OCI-LY7 (cell line): ENCODE data around the gene DHRS12. TPM values are rescaled to one million over a fixed set of nuclear protein-coding genes. Genes with fewer than 3 reads are reported as not detected.

ENCODE experiments used
- BruUV-seq: library from RNA; stranded (reverse); fragments of 400-500 nt; replicated peaks from 2 replicates; lab custom pipeline; 2021; lab: Mats Ljungman, UMichigan
- CTCF ChIA-PET: fragments of 300-600 bp; sonication (Branson Sonifier 250); formaldehyde crosslinking; loops from one replicate; lab custom pipeline; 2022; ENCODE audit warnings: antibody characterized with exemption; ENCODE audit not compliant: unreplicated experiment; lab: Charles Lee
- POLR2A ChIA-PET: fragments of 300-600 bp; sonication (Branson Sonifier 250); formaldehyde crosslinking; loops from one replicate; lab custom pipeline; 2022; ENCODE audit warnings: antibody characterized with exemption; lab: Charles Lee
- DNase-seq: peaks from one replicate; pipeline ENCODE4 v3.0.0-alpha.2; 2015; ENCODE audit warnings: low spot score
- H2AFZ ChIP-seq: fragments of 200-600 bp; sonication (generic), shearing (Covaris generic); 2 replicates; pipeline ENCODE4 v1.6.1; 2014; ENCODE audit warnings: mild to moderate bottlenecking, antibody characterized with exemption, low read length, moderate library complexity
- H3K27ac ChIP-seq: fragments of 200-600 bp; sonication (generic); 2 replicates; pipeline ENCODE4 v1.5.1; 2014; ENCODE audit warnings: mixed run types, low read depth, mild to moderate bottlenecking, moderate library complexity, low read length, inconsistent platforms; ENCODE audit not compliant: poor library complexity, severe bottlenecking
- H3K36me3 ChIP-seq: fragments of 200-600 bp; sonication (generic); 2 replicates; pipeline ENCODE4 v1.6.1; 2014; ENCODE audit warnings: mild to moderate bottlenecking, antibody characterized with exemption, low read length, moderate library complexity, mixed read lengths; ENCODE audit not compliant: insufficient read depth
- H3K4me1 ChIP-seq: fragments of 200-600 bp; sonication (generic); 2 replicates; pipeline ENCODE4 v1.5.1; 2014; ENCODE audit warnings: mild to moderate bottlenecking, low read length; ENCODE audit not compliant: insufficient read depth, poor library complexity, severe bottlenecking
- H3K4me2 ChIP-seq: fragments of 200-600 bp; sonication (generic); 2 replicates; pipeline ENCODE4 v1.6.1; 2014; ENCODE audit warnings: mild to moderate bottlenecking, low read length
- H3K4me3 ChIP-seq: fragments of 200-600 bp; sonication (generic); 2 replicates; pipeline ENCODE4 v1.5.1; 2014; ENCODE audit warnings: mild to moderate bottlenecking, low read depth, low read length; ENCODE audit not compliant: poor library complexity, severe bottlenecking
- H3K79me2 ChIP-seq: fragments of 200-600 bp; sonication (generic); 2 replicates; pipeline ENCODE4 v1.6.1; 2016; ENCODE audit warnings: low read depth, mild to moderate bottlenecking, low read length, moderate library complexity, mixed read lengths; ENCODE audit not compliant: insufficient read depth
- H3K9me2 ChIP-seq: fragments of 200-600 bp; sonication (generic); 2 replicates; pipeline ENCODE4 v1.6.1; 2016; ENCODE audit warnings: mild to moderate bottlenecking, low read length, mixed read lengths; ENCODE audit not compliant: insufficient read depth
- H3K9me3 ChIP-seq: fragments of 200-600 bp; sonication (generic); 2 replicates; pipeline ENCODE4 v1.6.1; 2014; ENCODE audit warnings: mild to moderate bottlenecking, mixed run types, low read length, mixed read lengths
- H4K20me1 ChIP-seq: fragments of 200-600 bp; sonication (generic); 2 replicates; pipeline ENCODE4 v1.6.1; 2014; ENCODE audit warnings: mild to moderate bottlenecking, antibody characterized with exemption, low read length, moderate library complexity, mixed read lengths; ENCODE audit not compliant: insufficient read depth
- CTCF ChIP-seq: fragments of 200-600 bp; sonication (generic); conservative IDR thresholded peaks from 2 replicates; pipeline ENCODE4 v1.5.1; 2014; ENCODE audit warnings: mild to moderate bottlenecking, antibody characterized with exemption, low read length, moderate library complexity, mixed read lengths
- EZH2phosphoT487 ChIP-seq: fragments of 200-600 bp; sonication (generic); IDR thresholded peaks from 2 replicates; pipeline ENCODE4 v1.6.1; 2018; ENCODE audit warnings: low read depth, borderline replicate concordance, mild to moderate bottlenecking, mixed run types, antibody characterized with exemption, low read length, moderate library complexity, mixed read lengths
- intact Hi-C: fragments of 100-400 bp; cut with micrococcal nuclease; formaldehyde crosslinking; loops from one replicate; pipeline ENCODE4 v1.10.0; 2022; ENCODE audit not compliant: unreplicated experiment
- total RNA-seq, 2 experiments: library from RNA; depleted of rRNA in 1 of 2; stranded (reverse); fragments of >200 nt in 1 of 2; shearing (Covaris generic) in 1 of 2; gene quantifications; 2 replicates each; pipeline ENCODE4 v1.2.3, GENCODE V29; 2014 to 2022

Gene DHRS12
- total RNA-seq, 2 experiments from 2014 or later, result 3.5 to 11.9 TPM

GRCh38 chr13:51733374-51734298, 70.3 kb downstream of the DHRS12 start:
- intact Hi-C loops, result no loop called here
- Histone ChIP-seq H3K9me3 (no peaks in the 10 kb centered on the region), H3K4me3 (no peak overlapping the region), H3K4me2 (no peak overlapping the region), H3K27ac (no peak overlapping the region), H3K79me2 (no peaks in the 10 kb centered on the region), H3K9me2 (no peaks in the 10 kb centered on the region), H3K36me3 (no peaks in the 10 kb centered on the region), H4K20me1 (no peaks in the 10 kb centered on the region), H2AFZ (no peak overlapping the region), H3K4me1 (no peaks in the 10 kb centered on the region)
- no TSS peak for BruUV-seq
- ChIA-PET CTCF (no interaction called here), POLR2A (interaction anchor here (1.4 kb wide), 1 partner anchor 13 kb away, joined by 4 read pairs; no protein-coding TSS in a partner anchor)
- TF ChIP-seq CTCF (no peak), EZH2phosphoT487 (no peak)
- DNase-seq, result no peak

GRCh38 chr13:51731759-51732158, 72.2 kb downstream of the DHRS12 start:
- Histone ChIP-seq H2AFZ (no peak overlapping the region), H3K9me3 (no peaks in the 10 kb centered on the region), H3K79me2 (no peaks in the 10 kb centered on the region), H3K4me3 (no peak overlapping the region), H3K36me3 (no peaks in the 10 kb centered on the region), H3K4me1 (no peaks in the 10 kb centered on the region), H3K9me2 (no peaks in the 10 kb centered on the region), H3K27ac (no peak overlapping the region), H4K20me1 (no peaks in the 10 kb centered on the region), H3K4me2 (no peak overlapping the region)
- BruUV-seq, result no TSS peak
- intact Hi-C loops, result no loop called here
- TF ChIP-seq EZH2phosphoT487 (no peak), CTCF (no peak)
- CTCF ChIA-PET, result no interaction called here
- DNase-seq, result no peak
- POLR2A ChIA-PET, result interaction anchor here (1.0 kb wide), 1 partner anchor 8 kb away, joined by 3 read pairs; no protein-coding TSS in a partner anchor

- H3K9me3 ChIP-seq, result no peaks in the 10 kb centered on the region
- POLR2A ChIA-PET, result interaction anchor here (0.7 to 1.0 kb wide), 2 partner anchors 9 to 480 kb away, joined by 3 read pairs; no protein-coding TSS in a partner anchor
- no peaks in the 10 kb centered on the region for H3K9me2 ChIP-seq
- no peak overlapping the region for H3K4me2 ChIP-seq
- CTCF ChIA-PET, result no interaction called here
- no peak overlapping the region for H3K4me3 ChIP-seq
- BruUV-seq, result no TSS peak
- no peaks in the 10 kb centered on the region for H3K36me3 ChIP-seq
- no peaks in the 10 kb centered on the region for H4K20me1 ChIP-seq
- no peaks in the 10 kb centered on the region for H3K79me2 ChIP-seq
- no peak overlapping the region for H3K27ac ChIP-seq
- intact Hi-C loops, result no loop called here
- no peaks in the 10 kb centered on the region for H3K4me1 ChIP-seq
- DNase-seq, result no peak
- TF ChIP-seq EZH2phosphoT487 (no peak), CTCF (no peak)
- H2AFZ ChIP-seq, result no peak overlapping the region
These were observed 73.0 kb downstream of the DHRS12 start for GRCh38 chr13:51730927-51731326.
